Activated CD4-positive, alpha-beta T cell treated with anti-CD3 and anti-CD28 coated beads for 24 hours (primary cell): ENCODE data around the gene FUT6.

Source experiments
- DNase-seq, 2 donors: peaks; one replicate each; pipeline ENCODE4 v3.0.0-alpha.2; 2020; ENCODE audit warnings: low read depth in 2 of 2

The FUT6 gene

DNA sequence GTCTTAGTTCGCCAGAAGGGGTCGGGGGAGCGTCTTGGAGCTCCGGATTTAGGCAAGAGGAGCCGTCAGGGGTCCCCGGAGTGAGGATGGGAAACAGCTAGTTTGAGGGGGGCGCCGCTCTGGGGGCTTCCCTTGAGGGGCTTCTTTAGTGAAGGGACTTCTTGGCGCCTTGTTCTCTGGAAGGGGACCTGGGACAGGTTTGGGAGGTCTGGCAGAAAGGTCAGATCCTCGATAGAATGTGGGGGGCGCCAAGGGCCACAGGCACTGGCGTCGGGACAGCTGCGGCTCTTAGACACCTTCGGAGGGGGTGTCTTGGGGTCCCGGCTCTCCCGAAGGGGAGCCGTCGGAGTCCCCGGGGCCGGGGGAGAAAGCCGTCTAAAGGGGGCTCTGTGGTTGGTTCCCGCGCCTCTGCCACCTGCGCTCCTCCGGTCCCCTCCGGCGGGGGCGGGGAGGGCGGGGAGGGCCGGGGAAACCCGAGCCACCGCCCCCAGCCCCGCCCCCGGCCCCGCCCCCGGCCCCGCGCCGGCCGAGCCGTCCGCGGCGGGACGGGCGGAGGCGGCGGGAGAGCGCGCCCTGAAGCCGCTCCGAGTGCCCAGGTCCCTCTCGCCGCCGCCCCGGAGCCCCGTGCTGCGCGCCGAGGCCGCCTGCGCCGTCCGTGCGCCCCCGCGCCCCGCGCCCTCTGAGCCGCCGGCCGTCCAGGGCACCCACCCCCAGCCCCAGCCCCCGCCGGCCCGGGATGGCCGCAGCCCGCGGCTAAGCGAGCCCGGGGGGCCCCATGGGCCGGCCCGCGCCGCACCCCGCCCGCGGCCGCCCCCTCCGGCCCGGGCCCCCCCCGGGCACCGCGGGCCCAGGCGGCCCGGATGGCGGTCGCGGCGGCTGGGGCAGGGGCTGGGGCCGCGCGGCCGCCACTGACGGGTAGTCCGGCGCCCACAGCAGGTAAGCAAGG lies 34.7 kb downstream of the FUT6 start, which contains the start of gene NRTN:
NRTN (plus strand) TSS at position 552 of the 946 bp plus-strand sequence. CDS start 19,099 bp downstream, outside the sequence.
- DNase-seq: no peak

GRCh38 chr19:5803752-5804515 lies 35.6 kb downstream of the FUT6 start:
- DNase-seq: peak; percentile 91 to 92

- DNase-seq: no peak
Observed at GRCh38 chr19:5803441-5803751, 36.1 kb downstream of the FUT6 start.

GRCh38 chr19:5801796-5802619 lies 37.5 kb downstream of the FUT6 start:
- DNase-seq: no peak

- DNase-seq: no peak
Observed at GRCh38 chr19:5800361-5801270, 38.9 kb downstream of the FUT6 start.

- DNase-seq: no peak
Observed at GRCh38 chr19:5799247-5800241, 40.0 kb downstream of the FUT6 start.

- DNase-seq: no peak
Observed at GRCh38 chr19:5798244-5798643, 41.3 kb downstream of the FUT6 start.

DNA sequence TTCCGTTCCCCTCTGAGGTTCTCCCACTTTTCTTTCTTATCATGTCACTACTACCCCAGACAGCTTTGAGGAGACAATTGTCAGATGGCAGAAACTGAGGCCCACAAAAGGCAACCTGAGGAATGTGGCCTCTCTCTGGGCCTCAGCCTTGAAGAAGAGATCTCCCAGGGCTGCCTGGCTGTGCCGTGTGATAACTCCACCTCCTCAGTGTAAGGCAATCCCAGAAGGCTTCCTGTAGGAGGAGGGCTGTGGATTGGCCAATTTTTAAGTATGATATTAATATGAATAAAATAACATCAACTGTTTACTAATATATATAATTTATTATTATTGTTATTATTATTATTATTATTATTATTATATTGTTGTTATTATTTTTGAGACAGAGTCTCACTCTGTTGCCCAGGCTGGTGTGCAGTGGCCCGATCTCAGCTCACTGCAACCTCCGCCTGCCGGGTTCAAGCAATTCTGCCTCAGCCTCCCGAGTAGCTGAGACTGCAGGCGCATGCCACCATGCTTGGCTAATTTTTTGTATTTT lies 44.1 kb downstream of the FUT6 start:
- no peak for DNase-seq

DNA sequence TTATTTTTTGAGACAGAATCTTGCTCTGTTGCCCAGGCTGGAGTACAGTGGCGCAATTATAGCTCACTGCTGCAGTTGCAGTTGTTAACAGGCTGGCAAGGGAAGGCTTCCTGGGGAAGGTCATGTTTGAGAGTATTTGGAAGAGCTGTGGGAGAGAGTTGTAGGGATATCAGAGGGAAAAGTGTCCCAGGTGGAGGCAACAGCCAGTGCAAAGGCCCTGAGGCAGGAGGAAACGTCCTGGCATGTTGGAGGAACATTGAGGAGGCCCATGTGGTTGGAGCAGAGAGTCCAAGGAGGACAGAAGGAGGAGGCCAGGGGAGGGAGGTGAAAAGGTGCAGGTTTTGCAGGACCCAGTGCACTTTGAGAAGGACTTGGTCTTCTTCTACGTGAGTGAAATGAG lies 46.3 kb downstream of the FUT6 start:
- no peak for DNase-seq

- DNase-seq: no peak
Observed at GRCh38 chr19:5792224-5792623, 47.3 kb downstream of the FUT6 start.

DNA sequence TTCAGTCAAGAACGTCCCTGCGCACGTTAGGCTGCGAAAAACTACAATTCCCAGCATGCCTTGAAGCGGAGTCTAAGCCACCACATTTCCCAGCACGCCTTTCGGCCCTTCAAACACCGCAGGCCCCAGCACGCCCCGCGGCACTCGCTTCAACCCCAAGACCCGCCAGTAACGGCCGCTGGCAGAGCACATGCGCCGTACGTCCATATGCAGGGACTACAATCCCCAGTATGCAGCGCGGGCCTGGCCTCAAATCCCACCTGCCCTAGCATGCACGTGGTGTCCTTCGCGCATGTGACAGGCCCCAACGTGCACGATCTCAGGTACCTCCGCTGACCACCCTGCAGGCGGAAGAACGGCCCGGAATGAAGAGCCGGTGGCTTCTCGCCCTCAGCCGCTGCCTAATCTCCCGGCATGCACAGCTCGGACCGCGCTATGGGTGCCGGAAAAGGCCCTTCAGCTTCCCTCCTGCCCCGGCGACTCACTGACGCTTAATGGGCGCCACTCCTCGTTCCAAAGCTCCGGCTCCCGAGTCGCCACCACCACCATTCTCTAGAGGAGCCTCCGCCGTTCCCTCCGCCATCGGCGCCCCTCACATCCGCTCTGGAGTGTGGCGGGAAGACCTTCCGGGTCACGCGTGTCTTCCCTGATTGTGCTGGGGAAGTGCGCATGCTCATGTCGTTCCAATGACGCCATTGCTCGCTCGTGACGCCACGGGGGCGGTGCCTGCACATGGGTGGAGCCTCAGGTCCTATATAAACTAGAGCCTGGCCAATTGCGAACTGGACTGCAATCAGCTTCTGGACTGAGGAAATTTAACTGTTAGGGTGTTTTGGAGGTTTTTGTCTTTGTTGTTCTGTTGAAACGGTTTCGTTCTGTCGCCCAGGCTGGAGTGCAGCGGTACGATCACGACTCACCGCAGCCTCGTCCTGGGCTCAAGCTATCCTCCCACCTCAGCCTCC lies 48.7 kb downstream of the FUT6 start, which contains the start of gene DUS3L:
DUS3L (minus strand) TSS at position 605 of the 962 bp plus-strand sequence; CDS start at position 583, 22 bp downstream.
- peak; percentile 91 to 95 for DNase-seq

DNA sequence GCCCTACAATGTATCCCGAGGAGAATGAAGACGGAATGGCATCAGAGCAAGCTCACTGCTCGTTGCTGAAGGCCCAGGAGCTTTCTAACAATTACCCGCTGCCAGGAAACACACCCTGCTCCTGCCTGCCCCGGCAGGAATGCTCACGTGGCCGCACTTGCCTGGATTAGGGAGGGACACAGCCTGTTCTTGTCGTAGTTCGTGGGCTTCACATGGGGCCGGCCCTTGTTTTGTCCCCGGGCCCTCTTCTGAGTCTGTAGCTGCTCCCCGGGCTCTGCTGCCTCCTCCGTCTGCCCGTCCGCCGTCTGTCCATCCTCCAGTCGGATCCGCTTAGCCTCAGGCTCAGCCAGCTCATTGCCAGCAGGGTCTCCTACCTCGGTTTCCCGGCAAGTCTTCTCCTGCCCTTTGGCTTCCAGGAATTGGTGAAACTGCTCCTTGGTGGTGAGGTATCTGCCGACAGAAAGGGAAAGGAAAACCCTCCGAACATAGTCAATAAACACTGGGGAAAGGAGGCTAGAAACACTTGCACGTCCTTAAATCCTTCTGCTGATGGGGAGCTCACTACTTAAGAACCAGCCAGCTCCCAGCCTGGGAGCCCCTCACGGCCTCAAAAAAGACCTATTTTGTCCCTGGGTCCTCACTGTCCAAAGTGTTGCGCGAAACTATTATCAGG lies 49.5 kb downstream of the FUT6 start:
- no peak for DNase-seq

GRCh38 chr19:5789351-5789761 lies 50.1 kb downstream of the FUT6 start:
- DNase-seq: no peak

GRCh38 chr19:5788422-5788821 lies 51.1 kb downstream of the FUT6 start:
- no peak for DNase-seq

GRCh38 chr19:5787409-5788182 lies 51.9 kb downstream of the FUT6 start:
- DNase-seq: no peak

DNA sequence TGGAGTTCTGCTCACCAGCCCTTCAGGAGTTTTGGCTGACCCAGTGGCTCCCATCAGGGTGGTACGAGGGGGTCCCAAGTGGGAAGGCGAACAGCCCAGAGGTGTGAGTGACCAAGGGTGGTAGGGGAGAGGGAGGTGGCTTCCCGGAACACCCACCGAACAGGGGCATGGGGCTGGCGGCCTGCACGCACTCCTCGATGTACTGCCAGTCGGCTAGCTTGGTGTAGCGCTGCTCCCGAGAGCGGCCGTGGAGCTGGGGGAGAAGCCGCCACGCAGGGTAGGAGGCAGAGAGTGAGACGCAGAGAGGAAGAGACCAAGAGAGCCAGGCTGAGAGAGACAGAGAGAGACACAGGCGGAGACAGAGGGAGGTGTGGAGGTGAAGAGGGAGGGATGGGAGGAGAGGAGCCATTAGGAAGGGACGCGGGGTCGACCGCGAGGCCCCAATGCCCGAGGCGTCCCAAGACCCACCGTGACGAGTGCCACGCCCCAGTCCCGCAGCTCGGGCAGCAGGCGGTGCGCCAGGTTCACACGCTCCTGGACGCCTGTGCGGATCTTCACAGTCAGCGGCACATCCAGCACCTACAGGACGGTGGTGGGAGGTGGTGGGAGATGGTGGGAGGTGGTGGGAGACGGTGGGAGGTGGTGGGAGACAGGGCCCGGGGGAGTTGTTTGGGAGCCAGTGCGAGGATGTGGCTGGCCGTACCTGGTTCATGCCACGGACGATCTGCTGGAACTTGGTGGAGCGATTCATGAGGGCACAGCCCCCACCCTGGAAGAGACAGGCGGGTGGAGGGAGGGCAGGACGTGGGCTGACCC lies 52.7 kb downstream of the FUT6 start:
- no peak for DNase-seq
